HepG2 (cell line): ENCODE results near the gene TRMU. TPM values are rescaled to one million over a fixed set of nuclear protein-coding genes. Genes with fewer than 3 reads are reported as not detected.

ENCODE experiments used
- ARHGAP35 ChIP-seq: sonication (generic); formaldehyde crosslinking; IDR thresholded peaks from 2 replicates; pipeline ENCODE4 v1.9.0; 2022; ENCODE audit warnings: mild to moderate bottlenecking, inconsistent platforms, moderate library complexity, missing genetic modification reagents, borderline replicate concordance
- CAMTA2 ChIP-seq: sonication (generic); formaldehyde crosslinking; IDR thresholded peaks from 2 replicates; pipeline ENCODE4 v1.4.0; 2020; ENCODE audit warnings: mild to moderate bottlenecking, missing genetic modification reagents, borderline replicate concordance
- DMAP1 ChIP-seq: IDR thresholded peaks from 2 replicates; pipeline ENCODE4 v1.6.1; 2016
- EED ChIP-seq: sonication (generic); formaldehyde crosslinking; IDR thresholded peaks from 2 replicates; pipeline ENCODE4 v1.5.0; 2020; ENCODE audit warnings: mild to moderate bottlenecking, missing genetic modification reagents
- FOXK2 ChIP-seq: fragments of 450-650 bp; IDR thresholded peaks from 2 replicates; pipeline ENCODE4 v1.6.1; 2016
- MTA3 ChIP-seq: sonication (generic); formaldehyde crosslinking; IDR thresholded peaks from 2 replicates; pipeline ENCODE4 v1.4.0; 2020; ENCODE audit warnings: missing genetic modification reagents
- NR3C1 ChIP-seq: sonication (generic); formaldehyde crosslinking; IDR thresholded peaks from 2 replicates; pipeline ENCODE4 v1.4.0; 2020; ENCODE audit warnings: missing genetic modification reagents
- PHF21A ChIP-seq: sonication (generic); formaldehyde crosslinking; IDR thresholded peaks from 2 replicates; pipeline ENCODE4 v1.5.0; 2020; ENCODE audit warnings: mild to moderate bottlenecking, missing genetic modification reagents
- SALL1 ChIP-seq: sonication (generic); formaldehyde crosslinking; IDR thresholded peaks from 2 replicates; pipeline ENCODE4 v1.8.0; 2022; ENCODE audit warnings: mild to moderate bottlenecking, missing genetic modification reagents
- SMAD9 ChIP-seq: sonication (generic); formaldehyde crosslinking; IDR thresholded peaks from 2 replicates; pipeline ENCODE4 v1.5.1; 2020; ENCODE audit warnings: mild to moderate bottlenecking, missing genetic modification reagents
- SMARCE1 ChIP-seq: fragments of 450-650 bp; IDR thresholded peaks from 2 replicates; pipeline ENCODE4 v1.6.1; 2017; ENCODE audit warnings: borderline replicate concordance
- SOX5 ChIP-seq: IDR thresholded peaks from 2 replicates; pipeline ENCODE4 v1.6.1; 2016; ENCODE audit warnings: borderline replicate concordance
- XRCC5 ChIP-seq: fragments of 200-400 bp; formaldehyde crosslinking; optimal IDR thresholded peaks from 2 replicates; pipeline ENCODE3; 2017; ENCODE audit warnings: mild to moderate bottlenecking, low read length
- ZKSCAN1 ChIP-seq: fragments of 150-350 bp; IDR thresholded peaks from 2 replicates; pipeline ENCODE4 v1.6.1; 2014; ENCODE audit warnings: low read length
- ZNF441 ChIP-seq: sonication (generic); formaldehyde crosslinking; IDR thresholded peaks from 2 replicates; pipeline ENCODE4 v1.7.0; 2021; ENCODE audit warnings: missing genetic modification reagents, borderline replicate concordance
- ZNF572 ChIP-seq: sonication (generic); formaldehyde crosslinking; IDR thresholded peaks from 2 replicates; pipeline ENCODE4 v1.5.1; 2020; ENCODE audit warnings: mild to moderate bottlenecking, missing genetic modification reagents
- ZNF589 ChIP-seq: sonication (generic); formaldehyde crosslinking; conservative IDR thresholded peaks from 2 replicates; pipeline ENCODE4 v1.8.0; 2022; ENCODE audit warnings: mild to moderate bottlenecking, moderate library complexity, missing genetic modification reagents
- polyA plus RNA-seq, 8 experiments: library from polyadenylated mRNA; depleted of rRNA in 3 of 8; stranded (reverse) in 7 of 8; unstranded in 1 of 8; fragments of >200 nt; fragmentation: Illumina TruSeq in 4 of 8; extraction: Trizol in 4 of 8; gene quantifications; 2 replicates each; pipeline versions ENCODE4 v1.2.1 to v1.2.3, GENCODE V29; 2011 to 2016; ENCODE audit warnings: low read depth in 4 of 8, missing spikeins in 1 of 8, mixed read lengths in 1 of 8; ENCODE audit not compliant: insufficient read depth in 1 of 8
- total RNA-seq, 5 experiments: library from RNA; depleted of rRNA; stranded (reverse); fragments of >200 nt; fragmentation: Illumina TruSeq; extraction: Trizol; gene quantifications; 2 replicates each; pipeline ENCODE4 v1.2.3, GENCODE V29; 2016; ENCODE audit warnings: low read depth in 1 of 5
- TF ChIP-seq, protein P1 (sequence below): sonication (generic); formaldehyde crosslinking; conservative IDR thresholded peaks from 2 replicates; pipeline ENCODE4 v1.8.0; 2022; ENCODE audit warnings: mild to moderate bottlenecking, moderate library complexity, missing genetic modification reagents
- TF ChIP-seq, protein P2 (sequence below): IDR thresholded peaks from 2 replicates; pipeline ENCODE4 v1.6.1; 2016; ENCODE audit warnings: low read depth
- TF ChIP-seq, protein P3 (sequence below): sonication (generic); formaldehyde crosslinking; IDR thresholded peaks from 2 replicates; pipeline ENCODE4 v1.5.0; 2020; ENCODE audit warnings: missing genetic modification reagents
- TF ChIP-seq, protein P4 (sequence below): sonication (generic); formaldehyde crosslinking; IDR thresholded peaks from 2 replicates; pipeline ENCODE4 v1.5.1; 2020; ENCODE audit warnings: mild to moderate bottlenecking, missing genetic modification reagents, borderline replicate concordance
- TF ChIP-seq, protein P5 (sequence below): conservative IDR thresholded peaks from 2 replicates; pipeline ENCODE4 v1.6.1; 2018; ENCODE audit warnings: missing genetic modification reagents
- TF ChIP-seq, protein P6 (sequence below): sonication (generic); formaldehyde crosslinking; IDR thresholded peaks from 2 replicates; pipeline ENCODE4 v1.8.1; 2023; ENCODE audit warnings: mild to moderate bottlenecking, missing genetic modification reagents

Gene TRMU
- total and polyA plus RNA-seq, 2 of the 13 experiments (the other 11 are each of a cell fraction or from before 2014, with no cell fraction given) = 31.0 to 50.2 TPM

DNA sequence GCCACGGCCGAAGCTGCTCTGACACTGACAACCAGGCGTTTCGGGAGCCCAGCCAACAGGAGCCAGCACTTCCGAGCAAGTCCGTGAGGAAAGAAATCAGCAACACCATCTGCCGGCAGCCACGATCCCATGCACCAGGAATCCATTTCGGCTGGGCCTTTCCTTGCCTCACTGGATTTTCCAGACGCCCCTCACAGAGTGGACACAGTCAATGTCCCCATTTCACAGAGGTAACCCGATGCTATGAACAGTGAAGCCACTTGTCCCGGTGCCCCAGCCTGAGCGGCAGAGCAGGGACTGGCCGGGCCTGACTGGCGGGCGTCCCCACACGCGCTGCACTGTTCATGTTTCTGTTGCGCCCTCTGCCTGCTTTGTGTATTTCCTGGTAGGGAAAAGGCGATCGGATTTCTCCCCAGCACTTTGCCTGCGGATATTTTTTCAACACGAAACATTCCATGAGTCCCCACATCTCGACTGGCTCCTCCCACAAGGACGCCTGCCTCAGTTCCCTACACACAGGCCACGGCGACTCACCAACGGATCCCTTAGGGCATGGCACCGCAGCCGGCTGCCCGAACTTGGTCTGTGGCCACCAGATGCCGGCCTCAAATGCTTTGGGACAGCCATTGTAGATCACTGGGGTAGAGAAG lies 55.3 kb downstream of the TRMU start (continued):
- TF ChIP-seq, protein P1, sequence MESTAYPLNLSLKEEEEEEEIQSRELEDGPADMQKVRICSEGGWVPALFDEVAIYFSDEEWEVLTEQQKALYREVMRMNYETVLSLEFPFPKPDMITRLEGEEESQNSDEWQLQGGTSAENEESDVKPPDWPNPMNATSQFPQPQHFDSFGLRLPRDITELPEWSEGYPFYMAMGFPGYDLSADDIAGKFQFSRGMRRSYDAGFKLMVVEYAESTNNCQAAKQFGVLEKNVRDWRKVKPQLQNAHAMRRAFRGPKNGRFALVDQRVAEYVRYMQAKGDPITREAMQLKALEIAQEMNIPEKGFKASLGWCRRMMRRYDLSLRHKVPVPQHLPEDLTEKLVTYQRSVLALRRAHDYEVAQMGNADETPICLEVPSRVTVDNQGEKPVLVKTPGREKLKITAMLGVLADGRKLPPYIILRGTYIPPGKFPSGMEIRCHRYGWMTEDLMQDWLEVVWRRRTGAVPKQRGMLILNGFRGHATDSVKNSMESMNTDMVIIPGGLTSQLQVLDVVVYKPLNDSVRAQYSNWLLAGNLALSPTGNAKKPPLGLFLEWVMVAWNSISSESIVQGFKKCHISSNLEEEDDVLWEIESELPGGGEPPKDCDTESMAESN (CRISPR knock-in tag) = no peak
- TF ChIP-seq, protein P2, sequence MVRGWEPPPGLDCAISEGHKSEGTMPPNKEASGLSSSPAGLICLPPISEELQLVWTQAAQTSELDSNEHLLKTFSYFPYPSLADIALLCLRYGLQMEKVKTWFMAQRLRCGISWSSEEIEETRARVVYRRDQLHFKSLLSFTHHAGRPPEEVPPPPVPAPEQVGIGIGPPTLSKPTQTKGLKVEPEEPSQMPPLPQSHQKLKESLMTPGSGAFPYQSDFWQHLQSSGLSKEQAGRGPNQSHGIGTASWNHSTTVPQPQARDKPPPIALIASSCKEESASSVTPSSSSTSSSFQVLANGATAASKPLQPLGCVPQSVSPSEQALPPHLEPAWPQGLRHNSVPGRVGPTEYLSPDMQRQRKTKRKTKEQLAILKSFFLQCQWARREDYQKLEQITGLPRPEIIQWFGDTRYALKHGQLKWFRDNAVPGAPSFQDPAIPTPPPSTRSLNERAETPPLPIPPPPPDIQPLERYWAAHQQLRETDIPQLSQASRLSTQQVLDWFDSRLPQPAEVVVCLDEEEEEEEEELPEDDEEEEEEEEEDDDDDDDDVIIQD (CRISPR knock-in tag) = no peak
- TF ChIP-seq NR3C1 (CRISPR knock-in tag) (no peak), CAMTA2 (CRISPR knock-in tag) (no peak), PHF21A (peak; percentile 21; the same call in 1 of the 2 replicates), FOXK2 (0 out of 2 replicates have a peak, but pooled peaks have one; percentile 9), ZKSCAN1 (no peak), SALL1 (CRISPR knock-in tag) (peak; percentile 21; the same call in 1 of the 2 replicates), XRCC5 (peak; percentile 86), MTA3 (CRISPR knock-in tag) (no peak), EED (CRISPR knock-in tag) (no peak), SMAD9 (CRISPR knock-in tag) (no peak), ZNF441 (CRISPR knock-in tag) (no peak), DMAP1 (no peak), ZNF589 (CRISPR knock-in tag) (no peak), ARHGAP35 (CRISPR knock-in tag) (no peak), SMARCE1 (no peak), ZNF572 (CRISPR knock-in tag) (no peak), SOX5 (CRISPR knock-in tag) (peak; percentile 71)
- TF ChIP-seq, protein P3, sequence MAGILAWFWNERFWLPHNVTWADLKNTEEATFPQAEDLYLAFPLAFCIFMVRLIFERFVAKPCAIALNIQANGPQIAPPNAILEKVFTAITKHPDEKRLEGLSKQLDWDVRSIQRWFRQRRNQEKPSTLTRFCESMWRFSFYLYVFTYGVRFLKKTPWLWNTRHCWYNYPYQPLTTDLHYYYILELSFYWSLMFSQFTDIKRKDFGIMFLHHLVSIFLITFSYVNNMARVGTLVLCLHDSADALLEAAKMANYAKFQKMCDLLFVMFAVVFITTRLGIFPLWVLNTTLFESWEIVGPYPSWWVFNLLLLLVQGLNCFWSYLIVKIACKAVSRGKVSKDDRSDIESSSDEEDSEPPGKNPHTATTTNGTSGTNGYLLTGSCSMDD (CRISPR knock-in tag) = no peak
- TF ChIP-seq, protein P4, sequence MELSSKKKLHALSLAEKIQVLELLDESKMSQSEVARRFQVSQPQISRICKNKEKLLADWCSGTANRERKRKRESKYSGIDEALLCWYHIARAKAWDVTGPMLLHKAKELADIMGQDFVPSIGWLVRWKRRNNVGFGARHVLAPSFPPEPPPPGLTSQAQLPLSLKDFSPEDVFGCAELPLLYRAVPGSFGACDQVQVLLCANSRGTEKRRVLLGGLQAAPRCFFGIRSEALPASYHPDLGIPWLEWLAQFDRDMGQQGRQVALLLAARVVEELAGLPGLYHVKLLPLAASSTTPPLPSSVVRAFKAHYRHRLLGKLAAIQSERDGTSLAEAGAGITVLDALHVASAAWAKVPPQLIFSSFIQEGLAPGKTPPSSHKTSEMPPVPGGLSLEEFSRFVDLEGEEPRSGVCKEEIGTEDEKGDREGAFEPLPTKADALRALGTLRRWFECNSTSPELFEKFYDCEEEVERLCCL (CRISPR knock-in tag) = no peak
- TF ChIP-seq, protein P5, sequence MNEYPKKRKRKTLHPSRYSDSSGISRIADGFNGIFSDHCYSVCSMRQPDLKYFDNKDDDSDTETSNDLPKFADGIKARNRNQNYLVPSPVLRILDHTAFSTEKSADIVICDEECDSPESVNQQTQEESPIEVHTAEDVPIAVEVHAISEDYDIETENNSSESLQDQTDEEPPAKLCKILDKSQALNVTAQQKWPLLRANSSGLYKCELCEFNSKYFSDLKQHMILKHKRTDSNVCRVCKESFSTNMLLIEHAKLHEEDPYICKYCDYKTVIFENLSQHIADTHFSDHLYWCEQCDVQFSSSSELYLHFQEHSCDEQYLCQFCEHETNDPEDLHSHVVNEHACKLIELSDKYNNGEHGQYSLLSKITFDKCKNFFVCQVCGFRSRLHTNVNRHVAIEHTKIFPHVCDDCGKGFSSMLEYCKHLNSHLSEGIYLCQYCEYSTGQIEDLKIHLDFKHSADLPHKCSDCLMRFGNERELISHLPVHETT = no peak
- TF ChIP-seq, protein P6, sequence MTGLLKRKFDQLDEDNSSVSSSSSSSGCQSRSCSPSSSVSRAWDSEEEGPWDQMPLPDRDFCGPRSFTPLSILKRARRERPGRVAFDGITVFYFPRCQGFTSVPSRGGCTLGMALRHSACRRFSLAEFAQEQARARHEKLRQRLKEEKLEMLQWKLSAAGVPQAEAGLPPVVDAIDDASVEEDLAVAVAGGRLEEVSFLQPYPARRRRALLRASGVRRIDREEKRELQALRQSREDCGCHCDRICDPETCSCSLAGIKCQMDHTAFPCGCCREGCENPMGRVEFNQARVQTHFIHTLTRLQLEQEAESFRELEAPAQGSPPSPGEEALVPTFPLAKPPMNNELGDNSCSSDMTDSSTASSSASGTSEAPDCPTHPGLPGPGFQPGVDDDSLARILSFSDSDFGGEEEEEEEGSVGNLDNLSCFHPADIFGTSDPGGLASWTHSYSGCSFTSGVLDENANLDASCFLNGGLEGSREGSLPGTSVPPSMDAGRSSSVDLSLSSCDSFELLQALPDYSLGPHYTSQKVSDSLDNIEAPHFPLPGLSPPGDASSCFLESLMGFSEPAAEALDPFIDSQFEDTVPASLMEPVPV = no peak
